Mesenchymal stem cell (in vitro differentiated cells and primary cell): ENCODE results near the gene NPAS3.

ENCODE experiments used
- DNase-seq: peaks from one replicate; pipeline ENCODE4 v3.0.0-alpha.2; 2013
- H2AFZ ChIP-seq: one replicate; pipeline ENCODE4 v1.6.1; 2013; ENCODE audit warnings: low read depth, mild to moderate bottlenecking, control low read depth, inconsistent platforms, low read length, moderate library complexity
- H2AK5ac ChIP-seq: 2 replicates; pipeline ENCODE4 v1.6.1; 2013; ENCODE audit warnings: low read length, moderate library complexity, mild to moderate bottlenecking, inconsistent platforms; ENCODE audit not compliant: severe bottlenecking
- H2BK120ac ChIP-seq: one replicate; pipeline ENCODE4 v1.6.1; 2013; ENCODE audit warnings: low read depth, mild to moderate bottlenecking, inconsistent platforms, low read length, moderate library complexity
- H2BK12ac ChIP-seq, 2 experiments: one replicate each; pipeline ENCODE4 v1.6.1; 2013; ENCODE audit warnings: inconsistent platforms in 2 of 2, low read length in 2 of 2, mild to moderate bottlenecking in 2 of 2, moderate library complexity in 2 of 2, control low read depth in 1 of 2
- H2BK15ac ChIP-seq: one replicate; pipeline ENCODE4 v1.6.1; 2013; ENCODE audit warnings: mild to moderate bottlenecking, low read depth, inconsistent platforms; ENCODE audit not compliant: poor library complexity, severe bottlenecking
- H2BK5ac ChIP-seq: 2 replicates; pipeline ENCODE4 v1.6.1; 2013; ENCODE audit warnings: low read depth, mild to moderate bottlenecking, low read length, control low read depth, inconsistent platforms; ENCODE audit not compliant: poor library complexity, severe bottlenecking
- H3K14ac ChIP-seq, 2 experiments: one replicate each; pipeline ENCODE4 v1.6.1; 2013; ENCODE audit warnings: inconsistent platforms in 2 of 2, low read length in 2 of 2, control low read depth in 1 of 2, mild to moderate bottlenecking in 1 of 2, moderate library complexity in 1 of 2
- H3K18ac ChIP-seq, 2 experiments: one replicate each; pipeline ENCODE4 v1.6.1; 2013; ENCODE audit warnings: inconsistent platforms in 2 of 2, low read length in 2 of 2, control low read depth in 1 of 2, low read depth in 1 of 2, mild to moderate bottlenecking in 1 of 2
- H3K23ac ChIP-seq, 2 experiments: one replicate each; pipeline ENCODE4 v1.6.1; 2013; ENCODE audit warnings: inconsistent platforms in 2 of 2, low read length in 2 of 2, mild to moderate bottlenecking in 2 of 2, moderate library complexity in 2 of 2, control low read depth in 1 of 2
- H3K27ac ChIP-seq: 2 replicates; pipeline ENCODE4 v1.5.1; 2013; ENCODE audit warnings: mild to moderate bottlenecking, moderate library complexity, low read length, control low read depth, inconsistent platforms; ENCODE audit not compliant: poor library complexity, severe bottlenecking
- H3K27me3 ChIP-seq, 2 experiments: 2 replicates each; pipeline versions ENCODE4 v1.6.1 to v1.7.0; 2013; ENCODE audit warnings: low read length in 2 of 2, mild to moderate bottlenecking in 2 of 2, moderate library complexity in 2 of 2, control low read depth in 1 of 2, inconsistent platforms in 1 of 2; ENCODE audit not compliant: control insufficient read depth in 1 of 2, insufficient read depth in 1 of 2
- H3K36me3 ChIP-seq, 2 experiments: 2 replicates each; pipeline versions ENCODE4 v1.6.1 to v1.7.0; 2013; ENCODE audit warnings: low read length in 2 of 2, control low read depth in 1 of 2, inconsistent platforms in 1 of 2, low read depth in 1 of 2, mild to moderate bottlenecking in 1 of 2; ENCODE audit not compliant: insufficient read depth in 2 of 2, control insufficient read depth in 1 of 2
- H3K4ac ChIP-seq, 2 experiments: one replicate each; pipeline ENCODE4 v1.6.1; 2013; ENCODE audit warnings: inconsistent platforms in 2 of 2, low read length in 2 of 2, mild to moderate bottlenecking in 2 of 2, moderate library complexity in 2 of 2, control low read depth in 1 of 2, low read depth in 1 of 2
- H3K4me1 ChIP-seq: 2 replicates; pipeline ENCODE4 v1.6.1; 2013; ENCODE audit warnings: low read depth, low read length, control low read depth; ENCODE audit not compliant: control insufficient read depth, insufficient read depth
- H3K4me2 ChIP-seq: 2 replicates; pipeline ENCODE4 v1.6.1; 2013; ENCODE audit warnings: low read length, mild to moderate bottlenecking, inconsistent platforms; ENCODE audit not compliant: poor library complexity, severe bottlenecking
- H3K4me3 ChIP-seq, 2 experiments: 2 replicates each; pipeline versions ENCODE4 v1.5.1 to v1.7.0; 2013; ENCODE audit warnings: low read length in 2 of 2, mild to moderate bottlenecking in 2 of 2, control low read depth in 1 of 2, low read depth in 1 of 2; ENCODE audit not compliant: insufficient read depth in 1 of 2
- H3K79me1 ChIP-seq: replicated peaks from 2 replicates; pipeline ENCODE4 v1.6.1; 2013; ENCODE audit warnings: mild to moderate bottlenecking, control low read depth, low read length, inconsistent platforms; ENCODE audit not compliant: poor library complexity, severe bottlenecking
- H3K9ac ChIP-seq: 2 replicates; pipeline ENCODE4 v1.7.0; 2013; ENCODE audit warnings: mild to moderate bottlenecking, low read length, moderate library complexity
- H3K9me3 ChIP-seq: 2 replicates; pipeline ENCODE4 v1.7.0; 2013; ENCODE audit warnings: mild to moderate bottlenecking, low read length; ENCODE audit not compliant: control insufficient read depth
- H4K8ac ChIP-seq: one replicate; pipeline ENCODE4 v1.6.1; 2013; ENCODE audit warnings: inconsistent platforms, mild to moderate bottlenecking, low read length, moderate library complexity
- H4K91ac ChIP-seq: one replicate; pipeline ENCODE4 v1.6.1; 2013; ENCODE audit warnings: mild to moderate bottlenecking, low read length, inconsistent platforms
- WGBS: methylation state at CpG from one replicate; pipeline ENCODE4 v1.1.7; 2013; ENCODE audit warnings: mixed read lengths; 5-methylcytosine and 5-hydroxymethylcytosine counted together

NPAS3 gene

DNA sequence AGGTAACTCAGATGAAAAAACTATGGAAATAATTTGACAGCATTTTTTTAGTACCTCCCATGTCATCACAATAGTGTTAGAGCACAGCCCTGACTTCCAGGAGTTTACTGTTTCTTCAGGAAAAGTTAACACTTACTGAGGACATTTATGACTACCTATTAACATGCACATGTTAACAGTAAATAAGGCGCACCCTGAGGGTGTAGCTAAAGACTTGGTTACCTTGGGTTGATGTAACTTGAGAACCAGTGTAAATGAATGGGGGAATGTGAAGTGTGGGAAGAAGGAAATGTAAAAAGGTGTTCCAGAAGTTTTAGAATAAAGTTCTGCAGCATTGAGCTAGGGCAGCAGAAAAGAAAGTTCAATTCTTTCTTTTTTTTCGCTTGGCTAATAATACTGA is 646.0 kb downstream of the NPAS3 start:
- Histone ChIP-seq H3K4me1 (no peaks in the 10 kb centered on the region), H2AFZ (no peak overlapping the region), H2BK15ac (no peak overlapping the region), H3K23ac (no peak overlapping the region), H3K9ac (no peak overlapping the region), H2BK12ac (no peak overlapping the region), H3K14ac (no peak overlapping the region), H3K4me3 (no peak overlapping the region), H3K27ac (no peak overlapping the region), H3K4me2 (no peak overlapping the region), H4K91ac (no peak overlapping the region), H3K4ac (no peak overlapping the region), H2AK5ac (no peak overlapping the region), H3K79me1 (no peaks in the 10 kb centered on the region), H3K27me3 (no peaks in the 10 kb centered on the region), H2BK5ac (no peak overlapping the region), H3K9me3 (no peaks in the 10 kb centered on the region), H2BK120ac (no peak overlapping the region), H3K18ac (no peak overlapping the region), H4K8ac (no peak overlapping the region), H3K36me3 (no peaks in the 10 kb centered on the region)
- DNase-seq = no peak
- WGBS = 87% methylated on average over 2 of the region's 2 CpGs

DNA sequence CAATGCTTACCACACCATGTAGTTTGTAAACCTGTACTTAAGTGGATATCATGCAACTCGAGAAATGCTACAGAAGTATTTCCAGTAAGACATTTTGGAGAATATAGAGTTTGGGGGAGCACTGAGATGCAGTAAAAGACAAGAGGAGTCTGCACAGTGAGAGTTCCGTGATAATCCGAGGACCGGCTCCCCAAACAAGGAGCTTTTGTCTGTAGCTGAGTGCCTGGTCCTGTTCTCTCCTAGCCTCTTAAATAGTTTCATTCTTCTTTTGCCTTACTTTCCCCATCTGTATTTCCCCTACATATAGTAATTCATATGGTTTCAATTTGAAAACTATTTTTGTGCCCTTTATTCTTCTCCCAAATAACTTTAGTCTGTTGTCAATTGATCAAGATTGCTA is 648.1 kb downstream of the NPAS3 start:
- Histone ChIP-seq H3K4me1 (no peaks in the 10 kb centered on the region), H2AFZ (no peak overlapping the region), H3K14ac (no peak overlapping the region), H3K27me3 (no peaks in the 10 kb centered on the region), H4K8ac (no peak overlapping the region), H3K79me1 (no peaks in the 10 kb centered on the region), H2BK15ac (no peak overlapping the region), H3K23ac (no peak overlapping the region), H3K18ac (no peak overlapping the region), H4K91ac (no peak overlapping the region), H3K36me3 (no peaks in the 10 kb centered on the region), H3K9ac (no peak overlapping the region), H2BK5ac (no peak overlapping the region), H3K4me2 (no peak overlapping the region), H3K27ac (no peak overlapping the region), H3K4me3 (no peak overlapping the region), H2BK120ac (no peak overlapping the region), H2BK12ac (no peak overlapping the region), H3K9me3 (no peaks in the 10 kb centered on the region), H3K4ac (no peak overlapping the region), H2AK5ac (no peak overlapping the region)
- DNase-seq = no peak
- 91% methylated on average over 4 of the region's 4 CpGs for WGBS

DNA sequence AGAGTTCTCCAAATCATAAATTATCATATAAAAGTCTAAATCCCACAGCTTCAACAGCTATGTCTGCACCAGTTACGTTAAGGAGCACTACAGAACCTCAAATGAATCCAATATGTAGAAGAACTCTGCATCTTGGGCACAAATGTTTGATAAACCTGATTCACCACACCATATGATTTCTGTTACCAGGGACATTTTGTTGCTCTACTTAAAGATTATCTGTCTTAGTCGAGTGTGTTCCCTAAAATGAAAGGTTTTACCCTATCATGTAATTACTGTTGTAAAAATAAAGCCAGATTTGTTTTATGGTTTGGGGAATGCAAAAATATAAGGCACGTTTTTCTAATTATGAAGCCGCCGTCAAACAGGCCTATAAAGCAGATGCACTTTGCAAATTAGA is 649.1 kb downstream of the NPAS3 start:
- Histone ChIP-seq H3K27ac (no peak overlapping the region), H3K4ac (no peak overlapping the region), H3K4me1 (no peaks in the 10 kb centered on the region), H3K36me3 (no peaks in the 10 kb centered on the region), H3K27me3 (no peaks in the 10 kb centered on the region), H2BK12ac (no peak overlapping the region), H2AK5ac (no peak overlapping the region), H3K14ac (no peak overlapping the region), H2BK15ac (no peak overlapping the region), H3K9me3 (no peaks in the 10 kb centered on the region), H3K4me2 (no peak overlapping the region), H3K23ac (no peak overlapping the region), H3K4me3 (no peak overlapping the region), H3K9ac (no peak overlapping the region), H2AFZ (no peak overlapping the region), H2BK5ac (no peak overlapping the region), H3K18ac (no peak overlapping the region), H4K91ac (no peak overlapping the region), H4K8ac (no peak overlapping the region), H2BK120ac (no peak overlapping the region), H3K79me1 (no peaks in the 10 kb centered on the region)
- DNase-seq = no peak
- WGBS = 93% methylated on average over 4 of the region's 5 CpGs

DNA sequence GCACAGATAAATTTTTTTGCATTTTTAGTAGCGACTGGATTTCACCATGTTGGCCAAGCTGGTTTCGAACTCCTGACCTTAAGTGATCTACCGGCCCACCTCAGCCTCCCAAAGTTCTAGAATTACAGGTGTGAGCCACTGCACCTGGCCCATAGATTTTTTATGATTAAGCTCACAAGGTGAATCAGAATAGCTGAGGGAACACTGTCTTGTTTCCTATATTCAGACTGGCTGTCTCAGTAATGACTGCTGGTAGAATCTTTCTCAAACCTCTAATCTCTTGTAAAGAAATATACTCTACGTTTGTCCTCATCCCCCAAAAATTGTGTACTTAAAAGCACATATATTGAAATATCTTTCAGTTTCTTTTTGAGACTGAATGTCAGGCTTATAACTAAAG is 650.1 kb downstream of the NPAS3 start:
- Histone ChIP-seq H3K36me3 (no peaks in the 10 kb centered on the region), H3K79me1 (no peaks in the 10 kb centered on the region), H3K4ac (no peak overlapping the region), H3K27me3 (no peaks in the 10 kb centered on the region), H2BK120ac (no peak overlapping the region), H3K9me3 (no peaks in the 10 kb centered on the region), H2AK5ac (no peak overlapping the region), H2AFZ (no peak overlapping the region), H2BK5ac (no peak overlapping the region), H3K23ac (no peak overlapping the region), H2BK12ac (no peak overlapping the region), H3K9ac (no peak overlapping the region), H3K4me3 (no peak overlapping the region), H3K27ac (no peak overlapping the region), H4K91ac (no peak overlapping the region), H3K4me1 (no peaks in the 10 kb centered on the region), H4K8ac (no peak overlapping the region), H3K14ac (no peak overlapping the region), H3K4me2 (no peak overlapping the region), H3K18ac (no peak overlapping the region), H2BK15ac (no peak overlapping the region)
- DNase-seq = no peak
- WGBS = 100% methylated on average over 3 of the region's 4 CpGs
